Testis (tissue), 3 donors: ENCODE measurements around the gene ERC2. TPM values are rescaled to one million over a fixed set of nuclear protein-coding genes. Genes with fewer than 3 reads are reported as not detected.

Experiments
- DNase-seq: peaks from one replicate; pipeline ENCODE4 v3.0.0-alpha.2; 2019
- H3K27ac ChIP-seq, 2 donors: fragments of 200-600 bp; sonication (generic); one replicate each; pipeline ENCODE4 v1.5.1; 2019
- H3K27me3 ChIP-seq: fragments of 200-600 bp; sonication (generic); one replicate; pipeline ENCODE4 v1.5.1; 2019
- H3K36me3 ChIP-seq: fragments of 200-600 bp; sonication (generic); one replicate; pipeline ENCODE4 v1.5.1; 2017; ENCODE audit warnings: low read depth; ENCODE audit errors: missing control alignments
- H3K4me1 ChIP-seq: fragments of 200-600 bp; sonication (generic); one replicate; pipeline ENCODE4 v1.5.1; 2019
- H3K4me3 ChIP-seq, 2 donors: fragments of 200-600 bp; sonication (generic); one replicate each; pipeline ENCODE4 v1.5.1; 2017 to 2019
- H3K9me3 ChIP-seq: fragments of 200-600 bp; sonication (generic); one replicate; pipeline ENCODE4 v1.5.1; 2017
- POLR2A ChIP-seq: fragments of 450-650 bp; IDR thresholded peaks from one replicate; pipeline ENCODE4 v1.6.1; 2017; ENCODE audit warnings: antibody characterized with exemption, mild to moderate bottlenecking, moderate library complexity
- WGBS, 2 donors: methylation state at CpG; one replicate each; pipeline ENCODE4 v1.1.5; 2018; 5-methylcytosine and 5-hydroxymethylcytosine counted together
- intact Hi-C: fragments of 100-400 bp; cut with DNase I; formaldehyde crosslinking; loops from one replicate; pipeline ENCODE4 v1.15.1; 2023; ENCODE audit warnings: low total_unique reads
- polyA plus RNA-seq: library from polyadenylated mRNA; stranded (reverse); fragments of 350-450 nt; fragmentation: Illumina TruSeq; extraction: RNeasy Lipid Tissue Mini Kit (QIAGEN cat#74804); gene quantifications from one replicate; pipeline ENCODE4 v1.2.3, GENCODE V29; 2014; ENCODE audit warnings: low read depth, low replicate concordance; ENCODE audit not compliant: insufficient read depth
- total RNA-seq, 2 donors: library from RNA; depleted of rRNA; stranded (reverse); fragments of >200 nt; gene quantifications; one replicate each; pipeline ENCODE4 v1.2.3, GENCODE V29; 2016
- TF ChIP-seq, protein P1 (sequence below), 3 experiments: fragments of 450-650 bp in 2 of 3; fragments of 200-600 bp in 1 of 3; sonication (generic) in 1 of 3; IDR thresholded peaks; one replicate each; pipeline ENCODE4 v1.5.1; 2016 to 2019; ENCODE audit warnings: antibody characterized with exemption in 3 of 3, mild to moderate bottlenecking in 2 of 3, moderate library complexity in 1 of 3

Gene ERC2
- total and polyA plus RNA-seq, 3 donors from 2014 or later = 1.9 to 6.1 (median 5.9) TPM

DNA sequence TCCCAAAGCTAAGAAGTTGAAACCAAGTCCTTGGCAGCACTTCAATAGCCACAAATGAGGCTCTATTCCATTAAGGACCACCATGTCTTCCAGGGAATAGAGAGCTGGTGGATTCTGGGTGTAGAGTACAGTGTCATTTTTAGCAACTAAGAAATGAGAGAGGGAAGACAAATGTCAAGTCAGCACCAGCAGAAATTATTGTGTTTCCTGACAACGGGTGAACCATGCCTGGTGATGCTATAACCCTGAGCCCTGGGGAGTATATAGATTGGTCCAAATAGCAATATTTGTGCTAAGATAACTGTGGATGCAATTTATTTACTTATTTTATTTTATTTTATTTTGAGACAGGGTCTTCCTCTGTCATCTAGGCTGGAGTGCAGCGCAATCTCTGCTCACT lies 675.5 kb downstream of the ERC2 start:
- WGBS, 2 donors = 91 to 92% methylated on average over 2 of the region's 2 CpGs
- intact Hi-C loops = no loop called here
- Histone ChIP-seq H3K36me3 (no peaks in the 10 kb centered on the region), H3K9me3 (no peaks in the 10 kb centered on the region), H3K4me3 (no peak overlapping the region), H3K27me3 (no peaks in the 10 kb centered on the region), H3K4me1 (no peaks in the 10 kb centered on the region), H3K27ac (no peak overlapping the region)
- no peak for DNase-seq
- TF ChIP-seq, protein P1, sequence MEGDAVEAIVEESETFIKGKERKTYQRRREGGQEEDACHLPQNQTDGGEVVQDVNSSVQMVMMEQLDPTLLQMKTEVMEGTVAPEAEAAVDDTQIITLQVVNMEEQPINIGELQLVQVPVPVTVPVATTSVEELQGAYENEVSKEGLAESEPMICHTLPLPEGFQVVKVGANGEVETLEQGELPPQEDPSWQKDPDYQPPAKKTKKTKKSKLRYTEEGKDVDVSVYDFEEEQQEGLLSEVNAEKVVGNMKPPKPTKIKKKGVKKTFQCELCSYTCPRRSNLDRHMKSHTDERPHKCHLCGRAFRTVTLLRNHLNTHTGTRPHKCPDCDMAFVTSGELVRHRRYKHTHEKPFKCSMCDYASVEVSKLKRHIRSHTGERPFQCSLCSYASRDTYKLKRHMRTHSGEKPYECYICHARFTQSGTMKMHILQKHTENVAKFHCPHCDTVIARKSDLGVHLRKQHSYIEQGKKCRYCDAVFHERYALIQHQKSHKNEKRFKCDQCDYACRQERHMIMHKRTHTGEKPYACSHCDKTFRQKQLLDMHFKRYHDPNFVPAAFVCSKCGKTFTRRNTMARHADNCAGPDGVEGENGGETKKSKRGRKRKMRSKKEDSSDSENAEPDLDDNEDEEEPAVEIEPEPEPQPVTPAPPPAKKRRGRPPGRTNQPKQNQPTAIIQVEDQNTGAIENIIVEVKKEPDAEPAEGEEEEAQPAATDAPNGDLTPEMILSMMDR (IDR thresholded peaks at IDR 0.05) = no peak
- no peak for TF ChIP-seq POLR2A

DNA sequence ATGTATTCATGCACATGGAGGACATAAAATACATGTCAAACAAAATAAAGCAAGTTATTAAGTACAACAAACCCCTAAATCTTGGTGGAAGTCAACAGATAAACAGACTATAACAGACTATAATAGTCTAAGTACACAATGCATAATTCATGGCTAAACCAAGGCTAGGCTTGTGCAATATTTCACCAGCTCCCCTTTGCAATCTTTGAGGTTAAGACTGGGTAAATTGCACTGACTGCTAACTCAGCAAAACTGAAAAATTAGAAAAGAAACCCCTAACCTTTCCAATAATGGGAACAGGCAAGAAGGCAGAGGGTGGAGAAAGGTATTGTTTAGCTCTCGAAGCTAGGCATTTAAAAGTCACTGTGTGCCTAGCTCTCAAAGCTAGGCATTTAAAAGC lies 676.3 kb downstream of the ERC2 start:
- no peaks in the 10 kb centered on the region for H3K36me3 ChIP-seq
- DNase-seq = no peak
- no peaks in the 10 kb centered on the region for H3K9me3 ChIP-seq
- no peaks in the 10 kb centered on the region for H3K27me3 ChIP-seq
- intact Hi-C loops = no loop called here
- 89 to 96% methylated on average over 1 of the region's 1 CpG for WGBS, 2 donors
- no peak overlapping the region for H3K4me3 ChIP-seq
- TF ChIP-seq POLR2A = no peak
- TF ChIP-seq, protein P1 (IDR thresholded peaks at IDR 0.05) = no peak
- H3K27ac ChIP-seq = no peak overlapping the region
- no peaks in the 10 kb centered on the region for H3K4me1 ChIP-seq

- TF ChIP-seq, protein P1 (IDR thresholded peaks at IDR 0.05) = no peak
- no peak for TF ChIP-seq POLR2A
- no peak for DNase-seq
- intact Hi-C loops = no loop called here
Measured at GRCh38 chr3:55790596-55791350, 677.5 kb downstream of the ERC2 start.

GRCh38 chr3:55789516-55789915 lies 678.8 kb downstream of the ERC2 start:
- TF ChIP-seq, protein P1 (IDR thresholded peaks at IDR 0.05) = no peak
- TF ChIP-seq POLR2A = no peak
- DNase-seq = no peak
- Histone ChIP-seq H3K9me3 (no peaks in the 10 kb centered on the region), H3K27me3 (no peaks in the 10 kb centered on the region), H3K36me3 (no peaks in the 10 kb centered on the region), H3K4me1 (no peaks in the 10 kb centered on the region), H3K4me3 (no peak overlapping the region), H3K27ac (no peak overlapping the region)
- intact Hi-C loops = no loop called here
- 67 to 98% methylated on average over 2 of the region's 2 CpGs for WGBS, 2 donors

More at GRCh38 chr3:55790596-55791350, 677.5 kb downstream of the ERC2 start:
- 90 to 96% methylated on average over 3 of the region's 3 CpGs for WGBS, 2 donors
- Histone ChIP-seq H3K27me3 (no peaks in the 10 kb centered on the region), H3K4me1 (no peaks in the 10 kb centered on the region), H3K4me3 (no peak overlapping the region), H3K36me3 (no peaks in the 10 kb centered on the region), H3K27ac (no peak overlapping the region), H3K9me3 (no peaks in the 10 kb centered on the region)

- no peaks in the 10 kb centered on the region for H3K4me1 ChIP-seq
- TF ChIP-seq POLR2A = no peak
- TF ChIP-seq, protein P1 (IDR thresholded peaks at IDR 0.05) = no peak
- intact Hi-C loops = no loop called here
- H3K9me3 ChIP-seq = no peaks in the 10 kb centered on the region
- H3K36me3 ChIP-seq = no peaks in the 10 kb centered on the region
- no peak overlapping the region for H3K4me3 ChIP-seq
- no peaks in the 10 kb centered on the region for H3K27me3 ChIP-seq
- no peak for DNase-seq
- no peak overlapping the region for H3K27ac ChIP-seq
- WGBS, 2 donors = 76 to 87% methylated on average over 3 of the region's 3 CpGs
Measured at GRCh38 chr3:55782807-55783206, 685.5 kb downstream of the ERC2 start.
